ENCODE results near the gene FRK. TPM values are rescaled to one million over a fixed set of nuclear protein-coding genes. Genes with fewer than 3 reads are reported as not detected.

Gene FRK
- total RNA-seq, 5 donors from 2014 or later (not counting 1 experiment from before 2014, with no cell fraction given), result 0.02 to 0.07 (median 0.06) TPM

GRCh38 chr6:115983998-115984397 is 76.7 kb downstream of the FRK start:
- DNase-seq (no peak), ATAC-seq (replicated peaks in 1 of 4) (no peak)
- 69% methylated on average over 3 of the region's 4 CpGs for WGBS (ENCODE audit: insufficient coverage)
- no peaks in the 10 kb centered on the region for H3K27me3 Mint-ChIP-seq
- Histone ChIP-seq H3K27ac (ENCODE audit: low read length) (no peak overlapping the region), H3K4me3 (ENCODE audit: control insufficient read depth in 1 of 2, extremely low read depth in 1 of 2, low read length in 1 of 2) (no peak overlapping the region), H3K27me3 (replicated peaks in 1 of 2; ENCODE audit: control insufficient read depth in 2 of 2, extremely low read depth in 1 of 2, insufficient read depth in 2 of 2, low read length in 1 of 2) (no peaks in the 10 kb centered on the region), H3K4me1 (ENCODE audit: control insufficient read depth in 1 of 2, extremely low read depth in 1 of 2, insufficient read depth in 2 of 2, low read length in 2 of 2) (no peaks in the 10 kb centered on the region), H3K36me3 (ENCODE audit: control insufficient read depth in 2 of 2, extremely low read depth in 1 of 2, insufficient read depth in 1 of 2, low read length in 1 of 2) (no peaks in the 10 kb centered on the region), H3K9me3 (no peaks in the 10 kb centered on the region)
- CTCF ChIA-PET, result interaction anchor here in 1 of 2 donors (0.5 kb wide), 1 partner anchor 11 kb away, joined by 3 read pairs; no protein-coding TSS in a partner anchor
- POLR2A ChIA-PET, result interaction anchor here in 1 of 2 donors (0.5 kb wide), 1 partner anchor 40 kb away, joined by 7 read pairs; no protein-coding TSS in a partner anchor
- no peaks in the 10 kb centered on the region for H3K9me3 Mint-ChIP-seq
- H3K4me1 Mint-ChIP-seq, result no peaks in the 10 kb centered on the region
- H3K27ac Mint-ChIP-seq, result no peak overlapping the region
- H3K4me3 Mint-ChIP-seq, result no peak overlapping the region
- H3K36me3 Mint-ChIP-seq, result no peaks in the 10 kb centered on the region

- no CpG with 5 or more reads among the region's 2 CpGs for WGBS (ENCODE audit: insufficient coverage)
- no peaks in the 10 kb centered on the region for H3K4me1 Mint-ChIP-seq
- H3K36me3 Mint-ChIP-seq, result no peaks in the 10 kb centered on the region
- ChIA-PET POLR2A (no interaction called here), CTCF (interaction anchor here in 1 of 2 donors (0.6 kb wide), 1 partner anchor 1061 kb away, joined by 3 read pairs; no protein-coding TSS in a partner anchor)
- H3K27ac ChIP-seq (ENCODE audit: low read length), result no peak overlapping the region
- H3K36me3 ChIP-seq (ENCODE audit: control insufficient read depth in 2 of 2, extremely low read depth in 1 of 2, insufficient read depth in 1 of 2, low read length in 1 of 2), result no peaks in the 10 kb centered on the region
- ATAC-seq (replicated peaks in 1 of 4) (no peak), DNase-seq (no peak)
- no peaks in the 10 kb centered on the region for H3K27me3 ChIP-seq (replicated peaks in 1 of 2; ENCODE audit: control insufficient read depth in 2 of 2, extremely low read depth in 1 of 2, insufficient read depth in 2 of 2, low read length in 1 of 2)
- H3K9me3 ChIP-seq, result no peaks in the 10 kb centered on the region
- H3K27ac Mint-ChIP-seq, result no peak overlapping the region
- H3K4me3 ChIP-seq (ENCODE audit: control insufficient read depth in 1 of 2, extremely low read depth in 1 of 2, low read length in 1 of 2), result no peak overlapping the region
- no peak overlapping the region for H3K4me3 Mint-ChIP-seq
- no peaks in the 10 kb centered on the region for H3K27me3 Mint-ChIP-seq
- no peaks in the 10 kb centered on the region for H3K4me1 ChIP-seq (ENCODE audit: control insufficient read depth in 1 of 2, extremely low read depth in 1 of 2, insufficient read depth in 2 of 2, low read length in 2 of 2)
- H3K9me3 Mint-ChIP-seq, result no peaks in the 10 kb centered on the region
Measured at GRCh38 chr6:115982453-115982852, 78.2 kb downstream of the FRK start.

GRCh38 chr6:115977220-115977619 is 83.5 kb downstream of the FRK start:
- 40% methylated on average over 1 of the region's 2 CpGs for WGBS (ENCODE audit: insufficient coverage)
- Histone ChIP-seq H3K4me3 (ENCODE audit: control insufficient read depth in 1 of 2, extremely low read depth in 1 of 2, low read length in 1 of 2) (no peak overlapping the region), H3K27ac (ENCODE audit: low read length) (no peak overlapping the region), H3K9me3 (no peaks in the 10 kb centered on the region), H3K4me1 (ENCODE audit: control insufficient read depth in 1 of 2, extremely low read depth in 1 of 2, insufficient read depth in 2 of 2, low read length in 2 of 2) (no peaks in the 10 kb centered on the region), H3K36me3 (ENCODE audit: control insufficient read depth in 2 of 2, extremely low read depth in 1 of 2, insufficient read depth in 1 of 2, low read length in 1 of 2) (no peaks in the 10 kb centered on the region), H3K27me3 (replicated peaks in 1 of 2; ENCODE audit: control insufficient read depth in 2 of 2, extremely low read depth in 1 of 2, insufficient read depth in 2 of 2, low read length in 1 of 2) (no peaks in the 10 kb centered on the region)
- CTCF ChIA-PET, result no interaction called here
- no peaks in the 10 kb centered on the region for H3K36me3 Mint-ChIP-seq
- no peak overlapping the region for H3K4me3 Mint-ChIP-seq
- H3K4me1 Mint-ChIP-seq, result no peaks in the 10 kb centered on the region
- no peak overlapping the region for H3K27ac Mint-ChIP-seq
- H3K27me3 Mint-ChIP-seq, result peaks cover 0 to 4% of the 10 kb centered on the region in 2 donors
- DNase-seq (no peak), ATAC-seq (replicated peaks in 1 of 4) (no peak)
- H3K9me3 Mint-ChIP-seq, result no peaks in the 10 kb centered on the region
- POLR2A ChIA-PET, result no interaction called here

GRCh38 chr6:115976321-115976870 is 84.3 kb downstream of the FRK start:
- Histone ChIP-seq H3K4me1 (ENCODE audit: control insufficient read depth in 1 of 2, extremely low read depth in 1 of 2, insufficient read depth in 2 of 2, low read length in 2 of 2) (no peaks in the 10 kb centered on the region), H3K36me3 (ENCODE audit: control insufficient read depth in 2 of 2, extremely low read depth in 1 of 2, insufficient read depth in 1 of 2, low read length in 1 of 2) (no peaks in the 10 kb centered on the region), H3K27me3 (replicated peaks in 1 of 2; ENCODE audit: control insufficient read depth in 2 of 2, extremely low read depth in 1 of 2, insufficient read depth in 2 of 2, low read length in 1 of 2) (no peaks in the 10 kb centered on the region), H3K9me3 (no peaks in the 10 kb centered on the region), H3K4me3 (ENCODE audit: control insufficient read depth in 1 of 2, extremely low read depth in 1 of 2, low read length in 1 of 2) (no peak overlapping the region), H3K27ac (ENCODE audit: low read length) (no peak overlapping the region)
- no peaks in the 10 kb centered on the region for H3K36me3 Mint-ChIP-seq
- no peaks in the 10 kb centered on the region for H3K4me1 Mint-ChIP-seq
- DNase-seq (no peak), ATAC-seq (replicated peaks in 1 of 4) (no peak)
- H3K4me3 Mint-ChIP-seq, result no peak overlapping the region
- CTCF ChIA-PET, result no interaction called here
- no peaks in the 10 kb centered on the region for H3K9me3 Mint-ChIP-seq
- H3K27ac Mint-ChIP-seq, result no peak overlapping the region
- no CpG with 5 or more reads among the region's 2 CpGs for WGBS (ENCODE audit: insufficient coverage)
- POLR2A ChIA-PET, result no interaction called here
- peaks cover 0 to 4% of the 10 kb centered on the region in 2 donors for H3K27me3 Mint-ChIP-seq

- Mint-ChIP-seq H3K4me3 (no peak overlapping the region), H3K4me1 (no peaks in the 10 kb centered on the region), H3K27me3 (peaks cover 0 to 4% of the 10 kb centered on the region in 2 donors), H3K36me3 (no peaks in the 10 kb centered on the region), H3K9me3 (no peaks in the 10 kb centered on the region), H3K27ac (no peak overlapping the region)
- no CpG with 5 or more reads among the region's 2 CpGs for WGBS (ENCODE audit: insufficient coverage)
- no peak for ATAC-seq (replicated peaks in 1 of 4)
- Histone ChIP-seq H3K9me3 (no peaks in the 10 kb centered on the region), H3K4me3 (ENCODE audit: control insufficient read depth in 1 of 2, extremely low read depth in 1 of 2, low read length in 1 of 2) (no peak overlapping the region), H3K4me1 (ENCODE audit: control insufficient read depth in 1 of 2, extremely low read depth in 1 of 2, insufficient read depth in 2 of 2, low read length in 2 of 2) (no peaks in the 10 kb centered on the region), H3K27me3 (replicated peaks in 1 of 2; ENCODE audit: control insufficient read depth in 2 of 2, extremely low read depth in 1 of 2, insufficient read depth in 2 of 2, low read length in 1 of 2) (no peaks in the 10 kb centered on the region), H3K36me3 (ENCODE audit: control insufficient read depth in 2 of 2, extremely low read depth in 1 of 2, insufficient read depth in 1 of 2, low read length in 1 of 2) (no peaks in the 10 kb centered on the region), H3K27ac (ENCODE audit: low read length) (no peak overlapping the region)
- no peak for DNase-seq
- ChIA-PET CTCF (interaction anchor here in 1 of 2 donors (1.2 kb wide), 1 partner anchor 11 kb away, joined by 3 read pairs; no protein-coding TSS in a partner anchor), POLR2A (no interaction called here)
Measured at GRCh38 chr6:115972679-115973078, 88.0 kb downstream of the FRK start.

GRCh38 chr6:115971785-115972184 is 88.9 kb downstream of the FRK start:
- 86% methylated on average over 1 of the region's 2 CpGs for WGBS (ENCODE audit: insufficient coverage)
- no peaks in the 10 kb centered on the region for H3K36me3 ChIP-seq (ENCODE audit: control insufficient read depth in 2 of 2, extremely low read depth in 1 of 2, insufficient read depth in 1 of 2, low read length in 1 of 2)
- H3K9me3 Mint-ChIP-seq, result no peaks in the 10 kb centered on the region
- POLR2A ChIA-PET, result no interaction called here
- no peaks in the 10 kb centered on the region for H3K27me3 ChIP-seq (replicated peaks in 1 of 2; ENCODE audit: control insufficient read depth in 2 of 2, extremely low read depth in 1 of 2, insufficient read depth in 2 of 2, low read length in 1 of 2)
- H3K27me3 Mint-ChIP-seq, result peaks cover 0 to 4% of the 10 kb centered on the region in 2 donors
- no peaks in the 10 kb centered on the region for H3K4me1 ChIP-seq (ENCODE audit: control insufficient read depth in 1 of 2, extremely low read depth in 1 of 2, insufficient read depth in 2 of 2, low read length in 2 of 2)
- no peak overlapping the region for H3K4me3 Mint-ChIP-seq
- H3K4me3 ChIP-seq (ENCODE audit: control insufficient read depth in 1 of 2, extremely low read depth in 1 of 2, low read length in 1 of 2), result no peak overlapping the region
- H3K27ac Mint-ChIP-seq, result no peak overlapping the region
- H3K9me3 ChIP-seq, result no peaks in the 10 kb centered on the region
- ATAC-seq (replicated peaks in 1 of 4) (no peak), DNase-seq (no peak)
- CTCF ChIA-PET, result no interaction called here
- no peak overlapping the region for H3K27ac ChIP-seq (ENCODE audit: low read length)
- no peaks in the 10 kb centered on the region for H3K36me3 Mint-ChIP-seq
- no peaks in the 10 kb centered on the region for H3K4me1 Mint-ChIP-seq

- ChIA-PET POLR2A (no interaction called here), CTCF (no interaction called here)
- Histone ChIP-seq H3K4me1 (ENCODE audit: control insufficient read depth in 1 of 2, extremely low read depth in 1 of 2, insufficient read depth in 2 of 2, low read length in 2 of 2) (no peaks in the 10 kb centered on the region), H3K4me3 (ENCODE audit: control insufficient read depth in 1 of 2, extremely low read depth in 1 of 2, low read length in 1 of 2) (no peak overlapping the region), H3K9me3 (no peaks in the 10 kb centered on the region), H3K36me3 (ENCODE audit: control insufficient read depth in 2 of 2, extremely low read depth in 1 of 2, insufficient read depth in 1 of 2, low read length in 1 of 2) (no peaks in the 10 kb centered on the region), H3K27me3 (replicated peaks in 1 of 2; ENCODE audit: control insufficient read depth in 2 of 2, extremely low read depth in 1 of 2, insufficient read depth in 2 of 2, low read length in 1 of 2) (no peaks in the 10 kb centered on the region), H3K27ac (ENCODE audit: low read length) (no peak overlapping the region)
- H3K27ac Mint-ChIP-seq, result no peak overlapping the region
- H3K4me1 Mint-ChIP-seq, result no peaks in the 10 kb centered on the region
- ATAC-seq (replicated peaks in 1 of 4) (no peak), DNase-seq (no peak)
- no peak overlapping the region for H3K4me3 Mint-ChIP-seq
- peaks cover 0 to 4% of the 10 kb centered on the region in 2 donors for H3K27me3 Mint-ChIP-seq
- H3K9me3 Mint-ChIP-seq, result no peaks in the 10 kb centered on the region
- H3K36me3 Mint-ChIP-seq, result no peaks in the 10 kb centered on the region
Measured at GRCh38 chr6:115969930-115970273, 90.8 kb downstream of the FRK start.
